GM18951 (cell line): Measurements from ENCODE around the gene LGR6.
"Not testable (repeated sequence)": the region's sequence is repeated elsewhere in the genome, so short reads cannot be mapped to it uniquely, and the experiment has no call there.

Experiments
- POLR2A ChIP-seq: IDR thresholded peaks from 4 replicates; pipeline ENCODE4 v1.6.1; 2011; ENCODE audit warnings: mild to moderate bottlenecking; ENCODE audit not compliant: insufficient read length, insufficient read depth; ENCODE audit errors: extremely low read depth
- in situ Hi-C: fragments of 300-500 bp; cut with MboI; formaldehyde crosslinking; loops from one replicate; pipeline ENCODE4 v1.12.0; 2022; ENCODE audit warnings: low sequenced_read_pairs, mixed read lengths, inconsistent platforms; ENCODE audit not compliant: unreplicated experiment

LGR6 gene

GRCh38 chr1:202349206-202349928 is 155.8 kb downstream of the LGR6 start:
- in situ Hi-C loops = no loop called here

GRCh38 chr1:202351725-202352124 is 158.1 kb downstream of the LGR6 start:
- TF ChIP-seq POLR2A = no peak
- in situ Hi-C loops = no loop called here

More at GRCh38 chr1:202349206-202349928, 155.8 kb downstream of the LGR6 start:
- TF ChIP-seq POLR2A = no peak

GRCh38 chr1:202352583-202353197 is 159.1 kb downstream of the LGR6 start:
- in situ Hi-C loops = not testable (repeated sequence)

DNA sequence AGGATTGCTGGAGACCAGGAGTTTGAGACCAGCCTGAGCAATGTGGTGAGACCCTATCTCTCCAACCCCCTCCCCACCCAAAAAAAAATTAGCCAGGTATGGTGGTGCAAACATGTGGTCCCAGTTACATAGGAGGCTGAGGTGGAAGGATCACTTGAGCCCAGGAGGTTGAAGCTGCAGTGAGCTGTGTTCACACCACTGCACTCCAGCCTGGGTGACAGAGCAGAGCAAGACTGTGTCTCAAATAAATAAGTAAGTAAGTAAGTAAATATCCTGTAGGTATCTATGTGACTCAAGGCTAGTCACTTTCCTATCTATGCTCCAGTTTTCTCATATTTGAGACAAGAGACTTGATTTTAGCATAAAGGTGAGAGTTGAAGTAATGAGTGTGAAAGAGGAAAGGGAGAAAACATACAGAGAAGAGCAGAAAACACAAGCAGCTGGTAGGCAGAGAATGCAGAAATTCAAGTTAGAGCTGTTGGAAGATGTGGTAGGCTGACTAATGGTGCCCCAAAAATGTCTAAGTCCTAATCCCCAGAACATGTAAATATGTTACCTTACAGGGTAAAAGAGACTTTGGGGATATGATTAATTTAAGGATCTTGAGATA is 162.4 kb downstream of the LGR6 start:
- in situ Hi-C loops = no loop called here

GRCh38 chr1:202357506-202357905 is 163.9 kb downstream of the LGR6 start:
- no peak for TF ChIP-seq POLR2A
- in situ Hi-C loops = no loop called here

More for the DNA sequence above, 162.4 kb downstream of the LGR6 start:
- TF ChIP-seq POLR2A = no peak

DNA sequence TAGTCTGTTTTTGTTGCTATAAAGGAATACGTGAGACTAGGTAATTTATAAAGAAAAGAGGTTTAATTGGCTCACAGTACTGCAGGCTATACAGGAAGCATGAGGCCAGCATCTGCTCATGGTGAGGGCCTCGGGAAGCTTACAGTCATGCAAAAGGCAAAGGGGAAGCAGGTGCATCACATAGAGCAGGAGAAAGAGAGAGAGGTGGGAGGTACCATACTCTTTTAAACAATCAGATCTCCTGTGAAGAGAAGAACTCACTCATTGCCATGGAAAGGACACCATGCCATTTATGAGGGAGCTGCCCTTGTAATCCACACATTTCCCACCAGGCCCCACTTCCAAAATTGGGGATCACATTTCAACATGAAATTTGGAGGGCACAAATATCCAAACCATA is 167.6 kb downstream of the LGR6 start:
- in situ Hi-C loops = no loop called here
- no peak for TF ChIP-seq POLR2A

DNA sequence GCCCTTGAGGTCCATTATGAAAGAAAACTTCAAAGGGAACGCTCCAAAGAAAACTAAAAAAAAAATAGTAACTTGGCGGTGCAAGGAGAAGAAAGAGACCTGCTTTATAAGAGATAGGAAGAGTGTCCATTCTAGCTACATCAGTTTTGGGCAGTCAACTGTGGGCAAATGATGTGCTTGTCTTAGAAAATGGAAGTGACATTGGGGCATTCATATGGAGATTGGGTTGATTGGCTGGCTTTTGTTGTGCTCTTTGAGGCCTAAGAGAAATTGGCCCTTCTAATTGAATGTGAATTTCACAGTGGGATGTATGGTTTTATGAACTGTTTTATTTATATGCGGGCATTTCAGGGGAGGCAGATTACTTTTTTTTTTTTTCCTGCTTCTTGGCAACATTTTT is 168.1 kb downstream of the LGR6 start:
- TF ChIP-seq POLR2A = no peak
- in situ Hi-C loops = no loop called here

DNA sequence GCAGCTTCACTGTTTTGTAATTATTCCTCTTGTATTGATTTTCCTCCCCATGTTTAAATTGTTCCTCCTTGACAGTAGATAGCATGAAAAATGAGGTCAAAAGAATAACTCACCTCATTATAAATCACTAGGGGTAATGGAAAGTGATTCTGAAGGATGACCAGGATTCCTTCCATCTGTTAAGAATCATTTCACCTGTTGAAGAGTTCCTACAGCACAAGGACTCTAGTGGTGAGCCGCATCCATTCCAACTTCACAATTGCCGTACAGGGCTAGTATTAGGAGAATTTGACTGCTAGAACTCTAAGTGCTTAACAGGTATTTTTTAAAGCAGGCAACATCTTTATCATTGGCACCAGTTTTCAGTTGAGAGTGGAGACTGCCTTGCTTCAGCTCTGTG is 168.6 kb downstream of the LGR6 start:
- in situ Hi-C loops = no loop called here

DNA sequence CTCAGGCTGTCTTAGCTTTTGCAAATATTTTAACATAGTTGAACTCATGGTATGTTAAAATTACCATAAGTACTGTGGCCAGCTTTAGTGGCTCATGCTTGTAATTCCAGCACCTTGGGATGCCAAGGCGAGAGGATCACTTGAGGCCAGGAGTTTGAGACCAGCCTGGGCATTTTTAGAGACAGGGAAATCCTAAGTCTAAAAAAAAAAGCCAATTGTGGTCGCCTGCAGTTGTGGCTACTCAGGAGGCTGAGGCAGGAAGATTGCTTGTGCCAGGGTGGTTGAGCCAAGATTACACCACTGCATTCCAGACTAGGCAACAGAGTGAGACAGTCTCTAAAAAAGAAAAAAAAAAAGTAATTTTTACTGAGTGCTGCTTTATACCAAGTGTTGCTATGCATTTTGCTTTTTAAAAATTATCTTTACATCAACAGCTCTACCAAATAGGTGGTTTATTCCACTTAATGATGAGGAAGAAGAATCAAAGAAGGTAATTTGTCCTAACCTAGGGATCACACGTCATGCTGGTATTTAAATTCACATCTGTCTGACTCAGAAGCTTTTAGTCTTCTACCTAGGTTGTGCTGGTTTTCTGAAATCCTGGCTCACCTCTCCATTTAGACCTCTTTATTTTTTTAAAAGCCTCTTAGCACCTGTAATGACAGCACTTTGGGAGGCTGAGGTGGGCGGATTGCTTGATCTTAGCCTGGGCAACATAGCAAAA is 171.7 kb downstream of the LGR6 start:
- in situ Hi-C loops = no loop called here
- TF ChIP-seq POLR2A = no peak

More for the DNA sequence above, 168.6 kb downstream of the LGR6 start:
- no peak for TF ChIP-seq POLR2A

- in situ Hi-C loops = no loop called here
- no peak for TF ChIP-seq POLR2A
Observed at GRCh38 chr1:202367271-202367670, 173.7 kb downstream of the LGR6 start.
